GM18498 (cell line): ENCODE measurements around the gene NMNAT1.
"Not testable (repeated sequence)": the region's sequence is repeated elsewhere in the genome, so short reads cannot be mapped to it uniquely, and the experiment has no call there.

Experiments used
- ATAC-seq: cut with Tn5 transposase; IDR thresholded peaks from one replicate; pipeline ENCODE4 v1.9.1; 2021; ENCODE audit warnings: mild to moderate bottlenecking, moderate library complexity; ENCODE audit not compliant: unreplicated experiment

NMNAT1 gene

GRCh38 chr1:9942939-9943788, at the start of gene NMNAT1, which contains the start of gene LZIC:
Gene NMNAT1, plus strand, starts transcription at chr1:9943475. Its CDS starts 28,599 bp downstream, at chr1:9972074.
Gene LZIC, minus strand, starts transcription at chr1:9943391. Its CDS starts 6,772 bp downstream, at chr1:9936619.
- ATAC-seq = peak; percentile 95

GRCh38 chr1:9894115-9894514, 49.2 kb upstream of the NMNAT1 start:
- no peak for ATAC-seq

GRCh38 chr1:9900142-9901043, 42.9 kb upstream of the NMNAT1 start:
- ATAC-seq = no peak

- no peak for ATAC-seq
These were observed 41.9 kb upstream of the NMNAT1 start for GRCh38 chr1:9901148-9902059.

- no peak for ATAC-seq
These were observed 41.2 kb upstream of the NMNAT1 start for GRCh38 chr1:9902060-9902452.

GRCh38 chr1:9903801-9904527, 39.3 kb upstream of the NMNAT1 start:
- ATAC-seq = no peak

- no peak for ATAC-seq
These were observed 38.7 kb upstream of the NMNAT1 start for GRCh38 chr1:9904596-9904995.

- ATAC-seq = no peak
These were observed 38.3 kb upstream of the NMNAT1 start for GRCh38 chr1:9905010-9905409.

GRCh38 chr1:9906466-9906865, 36.8 kb upstream of the NMNAT1 start:
- no peak for ATAC-seq

GRCh38 chr1:9907441-9907840, 35.8 kb upstream of the NMNAT1 start:
- ATAC-seq = no peak

- no peak for ATAC-seq
These were observed 34.4 kb upstream of the NMNAT1 start for GRCh38 chr1:9908871-9909233.

- no peak for ATAC-seq
These were observed 33.8 kb upstream of the NMNAT1 start for GRCh38 chr1:9909234-9910046.

GRCh38 chr1:9910076-9910422, 33.2 kb upstream of the NMNAT1 start, which contains the start of gene CTNNBIP1:
Gene CTNNBIP1, minus strand, starts transcription at chr1:9910269. Its CDS starts 38,205 bp downstream, at chr1:9872064.
- peak; percentile 84 for ATAC-seq

GRCh38 chr1:9910423-9911178, 32.7 kb upstream of the NMNAT1 start:
- peak; percentile 93 for ATAC-seq

GRCh38 chr1:9912264-9912936, 30.9 kb upstream of the NMNAT1 start:
- no peak for ATAC-seq

GRCh38 chr1:9914610-9914937, 28.7 kb upstream of the NMNAT1 start:
- no peak for ATAC-seq

- no peak for ATAC-seq
These were observed 26.8 kb upstream of the NMNAT1 start for GRCh38 chr1:9916452-9916851.

- ATAC-seq = not testable (repeated sequence)
These were observed 25.8 kb upstream of the NMNAT1 start for GRCh38 chr1:9917495-9917894.
